GM19372 (cell line): ENCODE results near the gene NEK1.

Experiments
- ATAC-seq: cut with Tn5 transposase; IDR thresholded peaks from one replicate; pipeline ENCODE4 v1.9.1; 2021; ENCODE audit warnings: mild to moderate bottlenecking, low read depth, moderate library complexity; ENCODE audit not compliant: unreplicated experiment

Gene NEK1

GRCh38 chr4:169377367-169377766 is 235.0 kb downstream of the NEK1 start:
- ATAC-seq, result no peak

- no peak for ATAC-seq
Measured at GRCh38 chr4:169376421-169376820, 236.0 kb downstream of the NEK1 start.

DNA sequence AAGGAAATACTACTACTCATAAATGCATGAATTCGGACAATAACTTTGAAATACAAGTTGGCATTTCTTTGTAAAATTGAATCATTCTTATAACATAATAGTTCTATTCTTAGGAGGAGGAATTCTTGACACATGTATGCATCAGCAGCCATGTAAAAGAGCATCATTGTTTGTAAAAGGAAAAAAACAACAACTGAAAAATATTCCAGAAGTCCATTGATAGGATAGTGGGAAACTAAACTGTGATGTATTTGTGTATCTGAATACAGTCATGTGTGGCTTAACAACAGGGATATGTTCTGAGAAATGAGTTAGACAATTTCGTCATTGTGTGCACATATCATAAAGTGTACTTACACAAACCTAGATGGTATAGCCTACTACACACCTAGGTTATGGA is 239.6 kb downstream of the NEK1 start:
- ATAC-seq, result no peak

DNA sequence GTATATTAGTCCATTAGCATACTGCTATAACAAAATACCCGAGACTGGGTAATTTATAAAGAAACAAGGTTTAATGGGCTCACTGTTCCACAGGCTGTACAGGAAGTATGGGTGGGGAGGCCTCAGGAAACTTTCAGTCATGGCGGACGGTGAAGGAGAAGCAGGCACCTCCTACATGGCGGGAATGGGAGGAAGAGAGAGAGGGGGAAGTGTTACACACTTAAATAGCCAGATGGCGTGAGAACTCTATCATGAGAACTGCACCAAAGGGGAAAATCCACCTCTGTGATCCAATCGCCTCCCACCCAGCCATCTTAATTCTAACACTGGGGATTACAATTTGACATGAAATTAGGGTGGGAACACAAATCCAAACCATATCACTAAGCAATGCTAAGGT is 242.7 kb downstream of the NEK1 start:
- ATAC-seq, result no peak

- no peak for ATAC-seq
Measured at GRCh38 chr4:169367826-169368225, 244.6 kb downstream of the NEK1 start.

GRCh38 chr4:169366821-169367220 is 245.6 kb downstream of the NEK1 start:
- no peak for ATAC-seq

GRCh38 chr4:169362607-169363006 is 249.8 kb downstream of the NEK1 start:
- no peak for ATAC-seq

DNA sequence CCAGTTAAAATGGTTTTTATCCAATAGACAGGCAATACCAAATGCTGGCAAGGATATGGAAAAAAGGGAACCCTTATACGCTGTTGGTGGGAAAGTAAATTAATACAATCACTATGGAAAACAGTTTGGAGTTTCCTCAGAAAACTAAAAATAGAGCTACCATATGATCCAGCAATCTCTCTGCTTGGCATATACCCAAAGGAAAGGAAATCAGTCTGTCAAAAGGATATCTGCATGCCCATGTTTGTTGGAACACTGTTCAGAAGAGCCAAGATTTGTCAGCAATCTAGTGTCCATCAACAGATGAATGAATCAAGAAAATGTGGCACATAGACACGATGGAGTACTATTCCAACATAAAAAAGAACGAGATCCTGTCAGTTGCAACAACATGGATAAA is 250.6 kb downstream of the NEK1 start:
- no peak for ATAC-seq

- ATAC-seq, result no peak
Measured at GRCh38 chr4:169359961-169360360, 252.4 kb downstream of the NEK1 start.

- ATAC-seq, result no peak
Measured at GRCh38 chr4:169352360-169352759, 260.0 kb downstream of the NEK1 start.

- no peak for ATAC-seq
Measured at GRCh38 chr4:169351872-169352271, 260.5 kb downstream of the NEK1 start.

DNA sequence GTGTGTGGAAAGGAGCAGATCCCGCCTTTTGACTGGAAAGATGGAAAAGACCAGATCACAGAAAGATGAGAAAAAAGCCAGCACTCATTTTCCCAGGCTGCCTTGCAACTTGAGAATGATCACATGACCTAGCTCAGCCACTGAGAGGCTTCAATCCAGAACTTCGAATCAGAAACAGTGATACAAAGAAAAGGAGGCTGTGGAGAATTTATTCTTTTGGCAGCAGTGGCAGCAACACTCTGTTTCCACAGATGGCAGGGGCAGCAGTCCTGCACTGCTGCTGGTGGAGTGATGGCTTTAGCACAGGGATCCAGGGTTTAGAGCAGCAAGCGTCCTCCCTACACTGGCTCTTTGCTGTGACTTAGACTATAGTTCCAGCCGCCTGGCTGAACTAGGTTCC is 263.8 kb downstream of the NEK1 start:
- no peak for ATAC-seq

DNA sequence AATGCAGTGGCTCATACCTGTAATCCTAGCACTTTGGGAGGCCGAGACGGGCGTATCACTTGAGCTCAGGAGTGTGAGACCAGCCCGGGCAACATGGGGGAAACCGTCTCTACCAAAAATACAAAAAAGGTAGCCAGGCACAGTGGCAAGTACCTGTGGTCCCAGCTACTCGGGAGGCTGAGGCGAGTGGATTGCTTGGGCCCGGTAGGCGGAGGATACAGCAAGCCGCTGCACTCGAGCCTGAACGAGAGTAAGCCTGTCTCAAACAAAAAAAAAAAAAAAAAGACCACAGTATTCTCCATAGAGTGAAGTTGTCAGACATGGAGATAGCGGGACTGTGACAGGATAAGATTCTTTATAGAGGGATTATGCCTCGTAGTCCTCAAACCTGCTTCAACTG is 265.5 kb downstream of the NEK1 start:
- no peak for ATAC-seq

GRCh38 chr4:169345316-169345721 is 267.1 kb downstream of the NEK1 start:
- ATAC-seq, result no peak
